ENCODE results near the gene AFAP1.

Gene AFAP1

DNA sequence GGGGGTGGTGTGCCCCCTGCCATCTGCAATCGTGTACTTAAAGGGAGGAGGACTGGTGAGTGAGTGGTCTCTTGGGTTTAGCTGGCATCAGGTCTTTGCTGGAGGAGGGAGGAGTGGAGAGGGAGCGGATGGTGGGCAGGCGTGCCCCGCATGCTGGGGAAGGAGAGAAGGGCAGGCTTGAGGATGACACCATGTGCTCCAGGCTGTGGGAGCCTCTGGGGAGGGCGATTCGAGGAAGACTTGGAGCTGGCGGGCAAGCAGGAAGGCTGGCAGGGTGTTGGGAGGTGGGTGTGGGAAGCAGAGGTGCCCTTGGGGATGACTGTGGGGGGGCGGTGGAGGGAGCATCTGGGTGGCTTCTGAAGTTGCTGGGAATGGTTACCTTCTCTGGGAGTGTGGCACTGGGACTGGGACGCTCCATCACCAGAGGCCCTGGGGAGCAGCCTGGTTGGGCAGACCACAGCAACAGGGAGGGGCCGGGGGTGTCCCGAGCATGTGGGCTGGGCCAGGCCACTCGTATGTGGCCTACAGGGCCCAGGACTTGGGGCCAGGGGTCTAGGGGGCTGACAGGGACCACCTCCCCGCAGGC, 30.8 kb upstream of the AFAP1 start:
- in situ Hi-C loops (cut with MboI; ENCODE audit: low sequenced_read_pairs), result no loop called here

DNA sequence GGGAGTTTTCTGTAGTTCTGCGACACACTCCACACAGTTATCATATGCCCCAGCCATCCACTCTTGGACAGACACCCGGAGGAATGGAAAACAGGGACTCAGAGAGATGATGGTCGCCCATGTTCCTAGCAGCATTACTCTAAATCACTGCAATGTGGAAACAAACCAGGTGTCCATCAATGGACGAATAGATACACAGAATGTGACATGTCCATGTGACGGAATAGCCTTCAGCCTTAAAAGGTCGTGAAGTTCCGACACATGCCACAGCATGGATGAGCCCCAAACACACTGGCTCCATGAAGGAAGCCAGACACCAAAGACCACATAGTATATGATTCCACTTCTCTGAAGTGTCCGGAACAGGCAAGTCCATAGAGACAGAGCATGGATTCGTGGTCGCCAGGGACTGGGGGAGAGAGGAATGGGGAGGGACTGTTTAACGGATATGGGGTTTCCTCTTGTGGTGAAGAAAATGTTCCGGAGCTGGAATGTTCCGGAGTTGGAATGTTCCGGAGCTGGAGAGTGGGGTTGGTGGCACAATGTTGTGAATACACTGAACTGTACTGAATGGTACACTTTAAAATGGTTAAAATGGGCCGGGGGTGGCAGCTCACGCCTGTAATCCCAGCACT, 28.7 kb upstream of the AFAP1 start:
- in situ Hi-C loops (cut with MboI; ENCODE audit: low sequenced_read_pairs), result no loop called here

DNA sequence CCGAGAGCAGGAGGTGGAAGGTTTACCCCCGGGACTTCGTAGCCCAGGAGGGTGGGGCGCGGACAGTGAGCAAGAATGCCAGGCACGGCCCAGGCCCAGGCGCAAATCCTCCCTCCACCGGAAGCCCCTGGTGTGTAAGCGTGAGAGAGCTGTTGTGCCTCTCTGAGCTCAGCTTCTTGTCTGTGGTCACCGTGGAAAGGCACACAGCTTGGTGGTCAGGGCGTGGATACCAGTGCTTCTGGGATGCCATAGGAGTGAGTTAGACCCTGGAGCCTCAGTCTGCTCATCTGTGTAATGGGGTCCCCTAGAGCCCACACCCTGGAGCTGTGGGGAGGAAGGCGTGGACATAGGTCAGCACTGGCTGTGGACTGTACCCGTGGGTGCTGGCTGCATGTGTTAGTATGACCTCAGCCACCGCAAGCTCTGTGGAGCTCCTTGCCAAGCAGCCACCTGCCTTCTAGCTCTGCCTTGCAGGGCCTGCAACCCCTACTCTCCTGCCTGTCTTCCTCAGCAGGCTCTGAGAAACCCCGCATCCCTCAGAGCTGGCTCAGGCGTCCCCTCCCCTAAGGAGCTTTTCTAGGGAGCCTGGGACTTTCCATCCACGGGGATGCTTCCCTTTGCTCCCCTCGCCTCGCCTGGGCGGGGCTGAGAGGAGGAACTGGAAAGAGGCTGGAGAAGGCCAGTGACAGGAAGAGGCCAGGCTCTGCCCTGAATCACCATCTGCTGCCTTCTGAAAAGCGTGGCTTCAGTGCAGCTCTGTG, 28.0 kb upstream of the AFAP1 start:
- in situ Hi-C loops (cut with MboI; ENCODE audit: low sequenced_read_pairs), result no loop called here

DNA sequence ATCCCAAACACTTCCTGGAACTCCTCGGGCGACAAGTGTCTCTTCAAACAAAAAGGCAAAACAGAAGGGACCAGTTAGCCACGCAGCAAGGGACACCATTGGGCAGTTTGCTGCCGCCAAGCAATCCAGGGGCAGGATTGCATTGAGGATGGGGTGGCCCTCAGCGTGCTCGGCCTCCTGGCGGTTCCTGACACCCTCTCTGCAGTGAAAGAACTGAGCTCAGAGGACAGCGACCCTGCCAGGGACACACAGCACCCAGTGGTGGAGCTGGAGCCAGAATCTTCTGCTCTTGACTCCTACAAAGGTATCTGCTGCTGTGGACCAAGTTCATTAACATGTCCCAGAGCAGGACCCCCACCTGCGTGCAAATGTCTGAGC, 27.4 kb upstream of the AFAP1 start:
- in situ Hi-C loops (cut with MboI; ENCODE audit: low sequenced_read_pairs), result no loop called here

DNA sequence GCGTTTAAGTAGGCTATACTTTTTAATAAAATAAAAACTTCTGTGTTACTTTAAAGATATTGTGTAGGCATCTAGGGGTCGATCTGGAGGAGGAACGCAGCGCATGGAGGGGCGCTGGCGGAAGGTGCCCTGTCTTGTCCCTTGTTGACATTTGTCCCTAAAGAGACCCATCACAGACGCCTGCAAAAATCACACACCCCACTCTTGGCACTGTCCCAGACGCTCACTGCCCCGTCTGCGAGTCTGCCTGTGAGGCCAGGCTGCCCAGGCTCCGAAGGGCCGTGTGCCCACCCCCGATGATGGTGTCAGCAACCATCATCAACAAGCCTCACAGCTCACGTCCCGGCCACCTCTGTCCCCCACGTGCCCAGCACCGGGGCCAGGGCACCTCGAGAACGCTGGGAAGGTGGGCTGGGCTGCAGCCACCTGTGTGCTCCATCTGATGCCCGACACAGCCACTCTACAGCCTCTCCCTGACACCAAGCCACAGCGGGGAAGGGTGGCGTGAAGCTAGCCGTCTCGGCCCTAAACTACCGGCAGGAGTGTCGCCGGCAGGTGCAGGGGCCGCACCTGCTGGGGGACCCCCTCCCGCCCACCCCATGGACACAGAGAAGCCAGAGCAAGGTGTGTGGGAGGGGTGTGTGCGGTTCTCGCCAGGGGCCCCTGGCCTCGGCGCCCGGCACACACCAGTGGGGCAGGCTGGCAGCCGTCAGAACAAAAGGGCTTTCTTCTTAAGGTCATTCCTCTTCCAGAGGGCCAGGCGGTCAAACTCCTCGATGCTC, 26.8 kb upstream of the AFAP1 start:
- in situ Hi-C loops (cut with MboI; ENCODE audit: low sequenced_read_pairs), result no loop called here

DNA sequence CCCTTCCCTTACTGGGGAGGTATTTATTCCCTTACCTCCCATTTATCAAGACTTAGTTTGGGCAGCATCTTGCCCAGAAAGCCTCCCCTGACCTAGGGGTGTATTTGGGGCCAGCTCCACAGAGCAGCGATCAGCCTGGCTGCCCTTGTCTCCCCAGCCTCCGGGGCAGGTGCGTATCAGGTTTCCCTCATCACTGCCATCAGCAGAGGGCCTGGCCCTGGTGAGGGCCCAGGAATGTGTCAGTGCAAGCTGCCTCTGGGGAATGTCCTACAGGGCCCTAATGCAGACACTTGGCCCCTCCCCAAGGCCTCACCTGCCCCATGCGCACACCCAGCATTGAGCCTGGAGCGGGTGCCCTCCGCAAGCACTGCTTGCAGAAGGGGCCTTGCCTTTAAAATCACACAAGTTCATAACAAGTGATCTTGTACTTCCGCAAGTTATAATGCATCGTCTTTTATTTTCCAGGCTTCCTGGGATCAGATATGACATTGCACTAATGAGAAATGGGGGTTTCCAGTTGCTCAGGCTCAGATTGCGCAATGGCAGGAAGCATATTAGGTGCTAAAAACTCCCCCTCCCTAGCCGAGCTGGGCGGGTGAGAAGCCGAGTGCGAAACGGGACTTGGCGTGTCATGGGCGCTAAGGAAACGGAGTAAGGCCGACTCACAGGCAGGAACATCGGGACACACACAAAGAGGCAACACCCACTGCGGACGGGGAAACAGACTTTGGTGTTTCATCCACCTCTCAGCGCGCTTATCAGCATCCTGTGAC, 25.4 kb upstream of the AFAP1 start:
- in situ Hi-C loops (cut with MboI; ENCODE audit: low sequenced_read_pairs), result no loop called here

DNA sequence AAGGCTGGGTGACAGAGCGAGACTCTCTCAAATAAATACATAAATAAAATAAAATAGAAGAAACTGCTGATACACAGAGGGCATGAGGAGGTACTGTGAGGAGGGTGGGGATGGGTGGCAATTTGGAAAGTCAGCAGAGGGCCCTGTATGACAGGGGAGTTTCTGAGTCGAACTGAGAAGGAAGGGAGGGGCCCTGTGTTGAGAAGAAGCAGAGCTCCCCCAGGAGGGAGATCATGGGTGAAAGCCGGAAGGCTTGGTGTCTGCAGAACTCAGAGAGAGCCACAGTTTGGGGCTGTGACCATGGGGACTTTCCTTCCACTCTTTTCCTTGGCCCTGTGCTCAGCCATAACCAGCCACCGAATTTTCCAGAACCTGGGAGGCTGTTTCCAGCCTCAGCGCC, 24.8 kb upstream of the AFAP1 start:
- in situ Hi-C loops (cut with MboI; ENCODE audit: low sequenced_read_pairs), result no loop called here

DNA sequence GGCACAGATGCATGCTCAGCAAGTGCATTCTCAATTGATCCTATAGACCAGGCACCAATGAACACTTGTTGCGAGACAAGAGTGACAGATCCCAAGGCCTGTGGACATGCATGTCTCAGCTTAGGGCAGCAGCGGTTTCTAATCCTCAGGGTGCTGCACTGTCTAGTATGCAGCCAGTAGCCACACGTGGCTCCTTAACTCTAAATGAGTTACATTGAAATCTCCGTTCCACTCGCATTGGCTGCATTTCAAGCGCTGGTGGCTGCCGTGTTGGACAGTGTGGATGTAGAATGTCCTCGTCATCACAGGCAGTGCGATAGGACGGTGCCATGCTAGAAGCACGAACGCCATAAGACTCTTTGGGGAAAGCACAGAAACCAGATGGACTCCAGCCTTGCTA, 24.0 kb upstream of the AFAP1 start:
- in situ Hi-C loops (cut with MboI; ENCODE audit: low sequenced_read_pairs), result no loop called here

DNA sequence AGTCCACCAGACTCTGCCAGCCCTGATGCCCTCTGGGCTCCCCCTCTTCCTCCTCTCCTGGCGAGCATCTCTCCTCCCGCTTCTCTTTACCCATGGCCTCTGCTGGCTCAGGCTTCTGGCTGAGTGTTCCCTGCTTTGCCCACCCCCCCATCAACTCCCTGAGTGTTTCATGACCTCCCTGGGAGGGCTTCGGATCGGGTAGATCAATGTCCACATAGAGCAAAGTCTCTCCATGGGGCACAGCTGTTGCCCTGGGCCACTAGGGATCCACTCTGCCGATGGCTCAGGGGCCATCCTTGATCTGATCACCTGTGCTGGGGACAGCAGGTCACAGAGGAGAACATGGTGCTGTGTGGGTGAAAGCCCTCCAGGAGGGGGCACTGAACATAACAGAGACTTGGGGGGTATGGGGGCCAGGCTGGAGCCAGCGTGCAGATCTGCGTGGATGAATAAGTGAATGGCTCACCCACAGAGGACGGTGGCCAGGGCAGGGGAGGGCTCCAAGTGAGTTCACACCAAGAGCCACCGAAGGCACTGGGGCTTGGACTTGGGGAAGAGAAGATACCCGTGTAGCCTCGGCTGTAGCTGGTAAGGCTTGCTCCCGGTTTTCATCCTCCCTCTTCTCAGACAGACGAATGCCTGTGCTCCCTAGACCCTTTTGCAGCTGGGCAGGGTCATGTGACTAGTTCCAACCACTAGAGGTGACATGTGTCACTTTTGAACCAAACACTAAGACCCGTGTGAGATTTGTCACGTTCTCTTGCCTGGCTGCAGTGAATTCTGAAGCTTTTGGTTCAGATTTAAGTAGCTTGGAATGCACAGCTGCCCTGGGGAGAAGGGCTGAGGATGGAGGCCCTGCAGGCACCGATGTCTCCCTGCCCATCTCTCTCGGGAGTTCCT, 23.2 kb upstream of the AFAP1 start:
- in situ Hi-C loops (cut with MboI; ENCODE audit: low sequenced_read_pairs), result no loop called here

DNA sequence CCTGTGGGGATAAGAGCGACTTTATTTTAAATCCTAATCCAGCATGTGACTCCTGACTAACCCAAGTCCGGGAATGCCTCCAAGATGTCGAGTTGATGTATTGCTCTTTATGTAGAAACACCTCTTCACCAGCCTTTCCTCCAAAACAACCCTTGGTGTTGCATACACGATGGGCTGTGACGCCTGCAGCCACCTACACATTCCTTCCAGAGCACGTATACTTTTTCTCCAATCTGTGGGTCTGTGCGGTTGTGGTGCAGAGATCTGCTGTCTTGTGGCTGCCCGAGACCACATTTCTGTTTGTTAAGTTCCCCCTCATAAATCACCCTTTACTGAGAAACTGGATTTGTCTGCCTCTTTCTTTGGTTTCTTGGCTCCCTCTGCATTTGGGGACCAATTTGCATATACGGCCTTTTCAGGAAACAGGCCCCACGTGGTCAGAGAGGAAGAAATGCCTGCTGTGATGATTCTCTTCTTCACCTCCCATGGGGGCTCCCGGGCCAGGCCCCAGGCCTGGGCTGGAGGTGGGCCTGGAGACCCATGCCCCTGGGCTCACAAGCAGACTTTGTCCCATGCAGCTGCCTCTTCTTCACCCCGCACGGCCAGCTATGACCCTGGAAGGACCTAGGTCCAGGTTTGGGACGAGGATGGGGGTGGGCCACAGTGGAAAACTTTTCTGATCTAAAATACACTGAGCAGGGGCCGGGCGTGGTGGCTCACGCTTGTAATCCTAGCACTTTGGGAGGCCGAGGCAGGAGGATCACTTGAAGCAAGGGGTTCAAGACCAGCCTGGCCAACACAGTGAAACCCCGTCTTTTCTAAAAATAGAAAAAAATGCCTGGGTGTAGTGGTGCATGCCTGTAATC, 21.4 kb upstream of the AFAP1 start:
- in situ Hi-C loops (cut with MboI; ENCODE audit: low sequenced_read_pairs), result no loop called here

DNA sequence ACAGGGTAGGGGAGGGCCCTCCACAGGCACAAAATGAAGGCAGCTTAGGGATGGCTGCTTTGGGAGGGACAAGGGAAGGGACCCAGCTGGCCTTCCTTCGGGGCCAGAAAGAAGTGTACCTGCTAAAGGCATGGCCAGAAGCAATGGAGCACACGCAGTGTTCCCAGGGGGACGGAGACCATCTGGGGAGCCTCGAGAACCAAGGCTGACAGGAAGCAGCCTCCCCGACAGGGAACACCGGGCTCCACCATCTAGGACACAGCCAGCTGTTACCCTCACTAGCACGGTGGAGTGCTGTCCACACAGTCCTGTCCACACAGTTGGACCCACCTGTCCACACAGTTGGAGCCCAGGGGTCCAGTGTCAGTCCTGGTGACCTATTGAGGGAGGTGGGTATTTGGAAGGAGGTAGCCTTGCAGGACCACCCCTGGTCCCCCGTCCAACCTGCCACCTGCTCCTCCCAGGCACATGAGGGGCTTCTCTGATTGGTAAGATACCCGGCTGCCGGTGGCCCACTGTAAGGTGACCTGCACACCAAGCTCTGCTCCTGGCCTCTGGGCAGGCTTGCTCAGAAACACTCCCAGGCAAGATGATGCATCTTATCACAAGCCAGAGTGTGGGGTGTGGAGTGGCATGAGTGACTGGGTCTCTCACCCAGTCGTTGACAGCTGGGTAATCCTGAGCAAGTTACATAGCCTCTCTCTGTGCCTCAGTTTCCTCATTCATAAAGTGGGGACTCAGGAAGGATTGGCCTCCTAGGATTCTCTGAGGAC, 20.5 kb upstream of the AFAP1 start:
- in situ Hi-C loops (cut with MboI; ENCODE audit: low sequenced_read_pairs), result no loop called here

DNA sequence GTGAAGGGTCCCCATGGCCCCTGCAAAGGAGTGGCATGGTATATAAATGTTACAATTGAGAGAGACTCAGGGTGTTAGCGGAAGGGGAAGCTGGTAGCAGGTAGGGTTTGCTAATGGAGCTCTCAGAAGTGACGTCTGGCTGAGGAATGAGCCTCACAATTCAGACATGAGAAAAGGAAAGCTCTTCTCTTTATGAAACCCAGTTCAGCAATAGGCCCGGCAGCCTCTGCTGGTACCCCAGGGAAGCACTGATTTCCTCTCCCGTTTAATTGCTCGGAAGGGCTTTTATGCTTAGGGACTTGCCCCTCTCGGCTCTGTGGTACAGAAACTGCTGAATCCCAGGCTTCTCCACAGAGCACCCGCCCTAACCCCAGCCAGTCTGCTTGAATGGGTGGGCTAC, 19.4 kb upstream of the AFAP1 start:
- in situ Hi-C loops (cut with MboI; ENCODE audit: low sequenced_read_pairs), result no loop called here

DNA sequence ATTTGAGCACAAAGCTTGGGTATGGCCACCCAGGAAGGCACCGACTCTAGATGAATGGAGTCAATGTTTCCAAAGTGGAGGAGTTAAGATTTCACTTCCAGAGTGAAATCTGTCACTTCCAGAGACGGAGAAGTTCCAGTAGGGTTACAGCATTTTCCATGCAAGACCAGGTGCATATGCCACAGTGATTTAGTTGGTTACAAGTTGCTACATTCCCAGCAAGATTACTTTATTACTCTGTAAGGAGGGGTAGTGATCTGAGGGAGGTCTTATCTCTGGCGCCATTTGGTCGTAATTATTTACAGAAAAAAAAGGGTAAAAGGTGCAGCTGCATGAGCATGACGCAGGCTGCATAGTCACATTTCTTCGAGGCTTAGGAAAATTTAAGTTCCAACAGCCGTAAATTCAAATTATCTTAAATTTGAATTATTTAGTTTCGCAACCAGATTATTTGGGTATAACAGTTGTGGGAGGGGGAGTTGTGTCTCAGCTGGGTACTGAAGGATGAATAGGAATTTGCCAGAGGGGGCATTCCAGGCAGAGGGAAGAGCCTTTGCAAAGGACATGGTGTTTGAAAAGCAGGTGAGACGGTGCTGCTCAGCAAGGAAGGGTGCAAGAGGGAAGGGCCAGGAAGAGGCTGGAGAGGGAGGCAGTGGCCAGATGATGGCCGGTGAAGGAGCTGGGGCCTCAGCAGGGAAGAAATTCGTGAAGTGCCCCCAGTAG, 17.4 kb upstream of the AFAP1 start:
- in situ Hi-C loops (cut with MboI; ENCODE audit: low sequenced_read_pairs), result no loop called here

DNA sequence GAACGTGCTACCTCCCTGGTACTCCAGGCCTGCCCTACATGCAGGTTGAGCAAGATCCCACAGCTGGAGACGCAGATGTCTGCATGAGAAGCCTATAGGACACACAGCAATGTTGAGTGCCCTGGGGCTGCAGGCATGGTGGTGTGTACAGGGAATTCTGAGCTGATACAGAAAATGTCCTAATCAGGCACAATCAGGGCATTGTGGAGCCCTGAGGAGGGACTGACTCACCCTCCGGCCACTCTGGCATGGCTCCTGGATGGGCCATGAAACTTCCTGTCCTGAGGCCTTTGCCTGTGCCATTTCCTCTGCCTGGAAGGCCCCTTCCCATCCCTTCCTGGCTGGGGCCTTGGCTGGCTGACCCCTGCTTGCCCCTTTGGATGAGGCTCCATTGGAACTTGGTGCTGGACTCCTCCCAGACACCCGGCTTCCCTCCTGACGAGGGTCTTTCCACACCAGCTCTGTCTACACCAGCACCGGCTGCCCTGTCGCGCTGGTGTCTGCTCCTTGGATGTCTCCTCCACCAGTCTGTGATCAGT, 16.7 kb upstream of the AFAP1 start:
- in situ Hi-C loops (cut with MboI; ENCODE audit: low sequenced_read_pairs), result no loop called here

DNA sequence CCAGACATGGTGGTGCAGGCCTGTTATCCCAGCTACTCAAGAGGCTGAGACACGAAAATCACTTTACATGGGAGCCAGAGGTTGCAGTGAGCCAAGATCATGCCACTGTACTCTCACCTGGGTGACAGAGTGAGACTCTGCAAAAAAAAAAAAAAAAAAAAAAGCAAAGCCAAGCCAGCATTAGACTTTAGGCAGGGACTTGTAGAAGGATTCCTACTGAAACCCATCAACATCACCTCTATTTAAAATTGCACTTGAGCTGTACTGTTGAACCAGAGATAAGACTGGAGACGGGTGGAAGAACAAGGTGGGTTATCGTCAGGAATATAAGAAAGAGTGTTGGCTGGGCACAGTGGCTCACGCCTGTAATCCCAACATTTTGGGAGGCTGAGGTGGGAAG, 15.7 kb upstream of the AFAP1 start:
- in situ Hi-C loops (cut with MboI; ENCODE audit: low sequenced_read_pairs), result no loop called here

DNA sequence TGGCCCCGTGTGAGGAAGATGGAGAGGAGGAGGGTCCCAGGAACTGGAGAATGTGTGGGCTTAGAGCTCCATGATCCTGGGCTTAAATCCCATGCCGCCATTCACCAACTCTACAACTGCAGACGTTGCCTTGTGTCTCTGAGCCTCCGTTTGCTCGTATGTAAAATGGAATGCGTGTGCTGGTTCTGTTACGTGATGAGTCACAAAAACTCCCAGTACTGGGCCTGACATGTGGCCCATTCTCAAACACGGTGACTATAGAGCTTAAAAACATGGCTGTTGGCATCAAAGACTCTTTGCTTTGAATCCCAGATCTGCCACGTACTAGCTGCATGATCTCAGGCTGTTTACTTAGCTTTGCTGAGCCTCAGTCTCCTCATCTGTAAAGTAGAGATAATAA, 13.0 kb upstream of the AFAP1 start:
- in situ Hi-C loops (cut with MboI; ENCODE audit: low sequenced_read_pairs), result no loop called here
